GM19099 (cell line): ENCODE measurements around the gene TRUB2.

Source experiments
- POLR2A ChIP-seq: IDR thresholded peaks from 3 replicates; pipeline ENCODE4 v1.6.1; 2011; ENCODE audit warnings: low read depth; ENCODE audit not compliant: insufficient read length; ENCODE audit errors: extremely low read depth

TRUB2 gene

GRCh38 chr9:128288273-128289004, 33.8 kb downstream of the TRUB2 start:
- no peak for TF ChIP-seq POLR2A

- no peak for TF ChIP-seq POLR2A
Measured at GRCh38 chr9:128286440-128286839, 35.8 kb downstream of the TRUB2 start.

- no peak for TF ChIP-seq POLR2A
Measured at GRCh38 chr9:128285033-128285784, 37.0 kb downstream of the TRUB2 start.

GRCh38 chr9:128282500-128282899, 39.7 kb downstream of the TRUB2 start:
- no peak for TF ChIP-seq POLR2A

- no peak for TF ChIP-seq POLR2A
Measured at GRCh38 chr9:128280084-128280622, 42.1 kb downstream of the TRUB2 start.

- TF ChIP-seq POLR2A, result no peak
Measured at GRCh38 chr9:128276574-128277270, 45.5 kb downstream of the TRUB2 start.

- TF ChIP-seq POLR2A, result peak; percentile 99
Measured at GRCh38 chr9:128276008-128276573, 46.2 kb downstream of the TRUB2 start, which contains the start of gene SWI5. TSS of gene SWI5 (plus strand) at chr9:128276276.

GRCh38 chr9:128275198-128276007, 46.8 kb downstream of the TRUB2 start, which contains the start of gene GOLGA2:
TSS of gene GOLGA2 (minus strand) at chr9:128276007. CDS start at chr9:128275976, 31 bp downstream.
- TF ChIP-seq POLR2A, result peak; percentile 33

GRCh38 chr9:128274245-128274644, 48.0 kb downstream of the TRUB2 start:
- no peak for TF ChIP-seq POLR2A

GRCh38 chr9:128271512-128271911, 50.7 kb downstream of the TRUB2 start:
- no peak for TF ChIP-seq POLR2A

GRCh38 chr9:128271112-128271511, 51.1 kb downstream of the TRUB2 start:
- no peak for TF ChIP-seq POLR2A

- TF ChIP-seq POLR2A, result no peak
Measured at GRCh38 chr9:128266868-128267590, 55.2 kb downstream of the TRUB2 start.

- no peak for TF ChIP-seq POLR2A
Measured at GRCh38 chr9:128265348-128265847, 56.8 kb downstream of the TRUB2 start.
